C4-2B (cell line): Measurements from ENCODE around the gene UNC93B1.

Experiments
- ZFX ChIP-seq: fragments of 450-650 bp; IDR thresholded peaks from 2 replicates; pipeline ENCODE4 v1.6.1; 2017
- TF ChIP-seq, protein P1 (sequence below): fragments of 450-650 bp; conservative IDR thresholded peaks from 2 replicates; pipeline ENCODE4 v1.5.1; 2017; ENCODE audit warnings: mild to moderate bottlenecking

DNA sequence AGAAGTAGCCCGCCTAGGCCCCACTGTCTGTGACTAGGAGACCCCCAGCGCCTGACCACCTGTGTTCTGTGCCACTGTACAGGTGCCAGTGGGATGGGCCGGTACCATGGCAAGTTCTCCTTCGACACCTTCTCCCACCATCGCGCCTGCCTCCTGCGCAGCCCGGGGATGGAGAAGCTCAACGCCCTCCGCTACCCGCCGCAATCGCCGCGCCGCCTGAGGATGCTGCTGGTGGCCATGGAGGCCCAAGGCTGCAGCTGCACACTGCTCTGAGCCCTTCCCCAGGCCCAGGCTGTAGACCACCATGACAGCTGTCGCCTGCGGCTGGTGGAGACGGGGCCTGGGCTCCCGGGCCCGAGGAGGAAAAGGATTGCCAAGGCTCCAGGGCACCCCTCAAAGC lies 23.8 kb upstream of the UNC93B1 start:
- TF ChIP-seq, protein P1, sequence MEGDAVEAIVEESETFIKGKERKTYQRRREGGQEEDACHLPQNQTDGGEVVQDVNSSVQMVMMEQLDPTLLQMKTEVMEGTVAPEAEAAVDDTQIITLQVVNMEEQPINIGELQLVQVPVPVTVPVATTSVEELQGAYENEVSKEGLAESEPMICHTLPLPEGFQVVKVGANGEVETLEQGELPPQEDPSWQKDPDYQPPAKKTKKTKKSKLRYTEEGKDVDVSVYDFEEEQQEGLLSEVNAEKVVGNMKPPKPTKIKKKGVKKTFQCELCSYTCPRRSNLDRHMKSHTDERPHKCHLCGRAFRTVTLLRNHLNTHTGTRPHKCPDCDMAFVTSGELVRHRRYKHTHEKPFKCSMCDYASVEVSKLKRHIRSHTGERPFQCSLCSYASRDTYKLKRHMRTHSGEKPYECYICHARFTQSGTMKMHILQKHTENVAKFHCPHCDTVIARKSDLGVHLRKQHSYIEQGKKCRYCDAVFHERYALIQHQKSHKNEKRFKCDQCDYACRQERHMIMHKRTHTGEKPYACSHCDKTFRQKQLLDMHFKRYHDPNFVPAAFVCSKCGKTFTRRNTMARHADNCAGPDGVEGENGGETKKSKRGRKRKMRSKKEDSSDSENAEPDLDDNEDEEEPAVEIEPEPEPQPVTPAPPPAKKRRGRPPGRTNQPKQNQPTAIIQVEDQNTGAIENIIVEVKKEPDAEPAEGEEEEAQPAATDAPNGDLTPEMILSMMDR = no peak
- TF ChIP-seq ZFX = no peak
